Mucosa of gallbladder (tissue), 1 donor: Measurements from ENCODE around the gene RUNX1. TPM values are rescaled to one million over a fixed set of nuclear protein-coding genes. Genes with fewer than 3 reads are reported as not detected.

Source experiments
- DNase-seq: peaks from one replicate; pipeline ENCODE4 v3.0.0-alpha.2; 2020; ENCODE audit warnings: low spot score
- total RNA-seq: library from RNA; stranded (reverse); gene quantifications from one replicate; pipeline ENCODE4 v1.2.1, GENCODE V29; 2021
- donor health status: DM: no; HTN: no; CAD: no.

The RUNX1 gene
- total RNA-seq, 1 donor from 2014 or later = 35.1 TPM

- no peak for DNase-seq
These were observed 12.4 kb downstream of the RUNX1 start for GRCh38 chr21:35036465-35037383.

GRCh38 chr21:35035581-35035980, 13.5 kb downstream of the RUNX1 start:
- DNase-seq = no peak

- no peak for DNase-seq
These were observed 14.0 kb downstream of the RUNX1 start for GRCh38 chr21:35035116-35035515.

- DNase-seq = no peak
These were observed 14.7 kb downstream of the RUNX1 start for GRCh38 chr21:35034203-35034926.

- no peak for DNase-seq
These were observed 16.4 kb downstream of the RUNX1 start for GRCh38 chr21:35032474-35033263.

DNA sequence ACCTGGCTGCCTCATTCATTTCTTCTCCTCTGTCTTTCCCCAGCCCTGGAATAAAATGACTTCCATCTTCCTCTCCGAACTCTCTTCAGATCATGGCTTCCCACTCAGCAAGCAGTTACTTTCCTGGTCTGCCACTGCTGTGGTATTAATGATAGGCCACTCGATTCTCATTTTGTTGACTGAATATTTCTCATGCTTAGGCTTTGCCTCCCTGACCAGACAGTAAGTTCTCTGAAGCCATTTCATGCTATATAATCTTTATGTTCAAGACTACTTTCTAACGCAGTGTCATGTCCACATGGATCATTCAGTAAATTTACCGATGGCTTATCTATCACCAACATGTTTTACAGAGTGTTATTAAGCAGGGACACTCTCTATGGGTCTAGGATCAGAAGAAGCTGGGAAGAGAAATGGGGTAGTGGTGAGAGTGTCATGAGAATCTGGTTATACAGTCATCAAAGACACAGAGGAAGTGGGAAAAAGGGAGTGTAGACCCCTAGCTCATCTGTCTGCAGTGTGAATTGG, 20.6 kb downstream of the RUNX1 start:
- no peak for DNase-seq

DNA sequence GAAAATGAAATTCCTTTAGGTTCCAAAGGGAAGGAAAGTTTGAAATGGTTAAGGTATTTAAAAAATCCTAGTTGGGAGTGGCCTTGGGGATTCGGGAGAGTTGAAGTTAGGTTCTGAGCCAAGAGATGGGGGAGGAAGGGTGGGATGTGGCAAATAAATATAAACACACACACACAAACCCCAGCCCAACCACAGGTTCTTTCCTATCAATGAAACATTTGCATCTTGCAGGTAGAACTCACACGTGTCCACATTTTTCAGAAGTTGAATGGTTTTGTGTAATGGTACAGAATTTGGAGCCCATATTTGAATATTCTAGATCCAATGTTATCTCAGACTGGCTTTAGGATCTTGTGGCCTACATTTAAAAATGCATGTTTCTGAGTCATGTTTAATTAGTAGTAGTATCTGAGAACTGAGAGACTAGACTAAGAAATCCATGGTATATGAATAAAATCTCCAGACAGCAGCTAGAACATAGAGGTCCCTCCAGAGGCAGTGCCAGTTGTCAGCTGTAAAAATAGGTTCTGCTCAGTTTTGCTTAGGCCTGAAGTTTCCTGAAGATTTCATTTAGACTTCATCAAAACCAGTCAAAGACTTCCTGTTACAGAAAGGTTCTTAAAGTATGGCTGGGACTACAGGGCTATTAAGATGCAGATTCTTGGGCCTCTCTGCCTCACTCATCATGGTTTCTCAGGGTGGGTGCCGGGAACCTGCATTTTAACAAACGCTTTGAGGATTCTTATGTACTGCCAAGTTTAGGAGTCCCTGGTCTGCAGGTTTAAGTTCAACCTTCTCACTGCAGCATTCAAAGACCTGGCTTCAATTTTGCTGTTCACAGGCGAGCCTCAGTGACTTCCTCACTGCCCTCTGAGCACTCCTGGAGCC, 21.3 kb downstream of the RUNX1 start:
- no peak for DNase-seq

DNA sequence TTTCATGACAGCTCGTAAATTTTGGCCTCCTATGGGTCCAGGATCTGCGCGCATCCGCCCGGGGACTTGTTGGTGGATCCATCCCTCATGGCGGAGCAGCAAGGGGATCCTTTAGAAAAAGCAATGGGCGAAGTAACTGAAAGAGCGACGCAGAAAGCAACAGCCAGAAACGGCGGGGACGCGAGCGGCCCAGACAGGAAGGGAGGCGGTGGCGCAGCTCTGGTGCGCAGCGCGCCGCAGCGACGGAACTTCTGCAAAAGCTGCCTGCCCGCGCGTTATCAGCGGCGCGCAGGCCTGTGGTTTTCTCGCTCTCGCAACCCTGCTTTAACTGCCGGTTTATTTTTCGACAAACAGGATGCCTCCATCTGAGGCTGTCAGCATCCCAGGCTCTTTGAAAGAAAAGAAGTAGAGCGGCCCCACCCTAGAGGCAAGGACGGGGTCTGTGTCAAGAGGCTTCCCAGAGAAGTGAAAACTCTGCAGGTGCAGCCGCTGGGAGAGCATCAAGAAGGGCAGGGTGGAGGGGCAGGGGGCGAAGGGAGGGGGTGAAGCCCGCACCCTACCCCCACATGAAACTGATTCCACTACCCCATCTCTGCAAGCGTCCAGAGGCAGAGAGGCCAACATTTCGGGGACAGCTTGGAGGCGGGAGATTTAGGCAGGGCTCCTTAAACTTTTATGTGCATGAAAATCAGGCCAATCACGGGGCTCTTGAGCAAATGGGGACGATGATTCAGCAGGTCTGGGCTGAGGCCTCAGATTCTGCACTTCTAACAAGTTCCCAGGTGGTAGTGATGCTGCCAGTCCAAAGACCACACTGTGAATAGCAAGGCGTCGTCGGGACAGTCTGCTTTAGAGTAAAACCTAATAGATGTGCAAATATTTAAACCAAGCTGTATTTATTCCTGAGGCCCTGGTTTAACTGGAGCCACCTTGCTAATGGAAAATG, 22.2 kb downstream of the RUNX1 start:
- peak; percentile 72 for DNase-seq

DNA sequence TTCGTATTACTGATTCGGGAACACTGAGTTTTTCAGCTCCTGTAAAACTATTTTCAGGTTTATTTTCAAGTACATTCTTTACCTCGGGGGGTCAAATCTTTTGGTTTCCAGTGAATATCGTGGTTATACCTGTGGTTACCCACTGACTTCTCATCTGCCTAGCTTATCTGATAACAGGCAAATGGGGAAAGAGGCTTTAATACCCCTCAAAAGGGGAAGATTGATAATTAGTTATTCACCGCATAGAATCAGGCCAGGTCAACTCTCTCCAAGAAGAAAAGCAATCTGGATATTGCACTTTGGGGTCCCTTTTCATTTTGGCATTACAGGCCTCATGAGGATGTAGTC, 23.0 kb downstream of the RUNX1 start:
- no peak for DNase-seq

- no peak for DNase-seq
These were observed 23.6 kb downstream of the RUNX1 start for GRCh38 chr21:35025206-35026152.

- no peak for DNase-seq
These were observed 24.6 kb downstream of the RUNX1 start for GRCh38 chr21:35024513-35024912.

DNA sequence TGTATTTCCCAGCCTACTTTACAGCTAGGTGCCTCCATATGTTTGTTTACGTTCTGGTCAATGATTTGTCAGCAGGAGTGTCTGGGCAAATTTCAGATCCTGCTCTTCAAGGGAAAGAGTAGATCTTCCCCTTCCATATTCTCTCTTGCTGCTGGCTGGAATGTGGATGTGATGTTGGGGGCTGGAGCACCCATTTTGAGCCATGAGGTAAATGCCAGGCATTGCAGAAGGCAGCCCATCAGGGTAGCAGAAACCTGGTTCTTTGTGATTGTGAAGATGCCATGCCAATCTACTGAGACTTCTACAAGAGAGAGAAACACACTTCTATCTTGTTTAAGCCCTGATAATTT, 25.1 kb downstream of the RUNX1 start:
- no peak for DNase-seq

DNA sequence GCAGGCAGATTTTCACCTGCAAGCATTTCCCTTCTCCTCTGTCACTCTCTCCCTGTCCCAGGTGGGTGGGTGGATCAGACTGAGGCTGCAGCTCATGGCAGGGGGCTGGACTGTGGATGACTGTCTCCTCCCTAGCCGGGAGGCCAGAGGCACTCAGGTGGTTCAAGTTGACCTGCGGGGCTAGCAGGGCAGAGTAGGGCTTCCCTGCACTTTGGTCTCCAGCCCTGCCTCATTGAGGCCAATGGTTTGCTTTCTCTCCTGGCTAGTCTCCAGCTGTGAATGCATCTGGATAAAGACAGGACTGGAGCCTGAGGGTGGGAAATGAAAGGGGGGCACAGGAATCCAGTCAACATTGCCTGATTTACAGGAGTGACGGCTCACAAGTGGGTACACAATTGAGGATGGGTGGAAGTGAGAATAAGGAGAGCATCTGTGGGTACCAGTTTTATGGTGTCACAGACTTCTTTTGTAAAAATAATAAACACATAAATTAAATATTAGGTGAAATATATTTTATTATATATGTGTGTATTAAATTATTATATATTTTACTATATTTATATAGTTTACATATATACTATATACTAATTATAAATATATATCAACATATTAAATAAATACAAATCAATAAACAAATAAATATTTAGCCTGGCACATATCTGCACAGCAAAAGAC, 25.6 kb downstream of the RUNX1 start:
- DNase-seq = no peak

DNA sequence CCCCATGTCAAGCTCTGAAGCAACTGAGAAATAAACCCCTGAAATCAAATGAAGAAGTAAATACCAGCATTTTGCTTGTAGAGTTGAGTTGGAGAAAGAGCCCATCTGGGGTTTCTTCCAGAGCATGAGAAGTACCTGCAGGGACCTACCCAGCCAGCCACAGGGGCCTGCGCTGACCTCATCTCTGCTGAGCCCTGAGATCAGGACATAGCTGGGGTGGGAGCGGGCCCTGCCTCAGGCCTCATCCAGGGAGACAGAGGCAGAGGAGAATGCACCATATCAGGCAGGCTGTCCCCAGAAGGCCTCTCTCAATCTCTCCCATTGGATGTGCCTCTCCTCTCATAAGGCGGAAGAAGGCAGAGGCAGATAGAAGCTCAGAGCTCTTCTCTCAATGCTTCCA, 27.6 kb downstream of the RUNX1 start:
- no peak for DNase-seq

GRCh38 chr21:35020902-35021301, 28.2 kb downstream of the RUNX1 start:
- no peak for DNase-seq

DNA sequence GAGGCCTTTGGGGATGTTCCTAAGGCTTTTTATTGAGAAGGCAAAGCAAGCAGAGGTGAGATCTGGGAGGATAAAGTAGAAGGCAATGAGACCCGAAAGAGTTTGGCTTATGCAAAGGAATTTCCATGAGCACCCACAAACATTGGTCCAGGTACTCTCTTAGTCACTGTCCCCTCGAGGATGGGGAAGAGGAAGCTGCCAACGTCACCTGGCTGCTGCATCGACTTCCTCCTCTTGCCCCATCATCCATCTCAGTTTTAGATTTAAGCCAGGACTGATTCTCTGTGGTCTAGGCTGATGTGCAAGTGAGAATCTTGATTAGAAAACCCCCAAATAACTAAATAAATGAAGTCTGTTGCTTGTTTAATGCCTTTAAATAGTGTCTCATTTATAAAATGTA, 28.7 kb downstream of the RUNX1 start:
- DNase-seq = no peak

DNA sequence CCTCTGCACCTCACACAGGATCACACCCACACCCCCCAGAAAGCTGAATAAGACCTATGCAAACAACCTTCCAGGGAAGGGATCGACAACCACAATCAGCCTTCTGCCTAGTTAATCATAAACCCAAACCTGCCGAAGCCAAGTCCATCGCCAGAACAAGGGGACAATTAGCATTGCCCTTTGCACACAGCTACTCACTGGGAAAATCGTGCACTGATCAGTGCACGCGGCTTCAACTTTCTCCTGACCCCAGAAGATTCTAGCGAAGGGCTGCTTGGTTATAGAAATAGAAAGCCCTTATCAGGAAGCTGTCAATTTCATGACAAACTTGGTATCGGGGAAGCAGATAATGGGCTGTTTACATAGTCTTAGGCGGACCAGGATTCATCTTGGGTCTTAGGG, 29.5 kb downstream of the RUNX1 start:
- peak; percentile 86 for DNase-seq

DNA sequence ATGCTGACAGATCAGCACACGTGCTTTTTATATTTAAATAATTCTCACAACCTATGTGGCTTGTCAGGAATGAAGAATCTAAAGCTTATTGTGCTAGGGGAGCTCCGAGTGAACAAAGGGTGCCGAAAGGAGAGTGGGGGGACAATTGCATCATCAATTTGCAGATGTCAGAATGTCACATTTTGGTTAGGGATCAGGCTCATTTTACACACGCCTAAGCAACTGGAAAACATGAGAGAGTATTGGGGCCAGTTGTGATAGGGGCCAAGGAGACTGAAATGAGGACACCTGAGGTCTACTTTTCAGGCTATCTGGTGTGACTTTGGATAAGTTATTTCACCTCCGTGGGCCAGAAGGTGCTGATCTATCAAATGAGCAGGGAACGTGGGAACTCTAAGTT, 31.8 kb downstream of the RUNX1 start:
- DNase-seq = no peak
